Hepatocyte (in vitro differentiated cells): ENCODE results near the gene ALPK3. TPM values are rescaled to one million over a fixed set of nuclear protein-coding genes. Genes with fewer than 3 reads are reported as not detected.

ENCODE experiments used
- DNase-seq: peaks from one replicate; pipeline ENCODE4 v3.0.0-alpha.2; 2016; ENCODE audit warnings: low spot score
- H2AFZ ChIP-seq: fragments of 200-600 bp; sonication (generic); 2 replicates; pipeline ENCODE4 v1.6.0; 2016; ENCODE audit warnings: antibody characterized with exemption, mild to moderate bottlenecking
- H3K27ac ChIP-seq: fragments of 200-600 bp; sonication (generic); 2 replicates; pipeline ENCODE4 v1.5.1; 2016; ENCODE audit warnings: mild to moderate bottlenecking
- H3K27me3 ChIP-seq: fragments of 200-600 bp; sonication (generic); 2 replicates; pipeline ENCODE4 v1.6.1; 2016
- H3K36me3 ChIP-seq: fragments of 200-600 bp; sonication (generic); replicated peaks from 2 replicates; pipeline ENCODE4 v1.5.1; 2016; ENCODE audit warnings: low read depth; ENCODE audit not compliant: insufficient read depth
- H3K4me1 ChIP-seq: fragments of 200-600 bp; sonication (generic); 2 replicates; pipeline ENCODE4 v1.5.1; 2016; ENCODE audit warnings: mild to moderate bottlenecking, moderate library complexity; ENCODE audit not compliant: insufficient read depth
- H3K4me2 ChIP-seq: fragments of 200-600 bp; sonication (generic); 2 replicates; pipeline ENCODE4 v1.6.0; 2016
- H3K4me3 ChIP-seq: fragments of 200-600 bp; sonication (generic); 2 replicates; pipeline ENCODE4 v1.5.1; 2016; ENCODE audit warnings: mild to moderate bottlenecking
- H3K79me2 ChIP-seq: fragments of 200-600 bp; sonication (generic); 2 replicates; pipeline ENCODE4 v1.6.0; 2017; ENCODE audit warnings: mild to moderate bottlenecking
- H3K9me2 ChIP-seq: fragments of 200-600 bp; sonication (generic); replicated peaks from 2 replicates; pipeline ENCODE4 v1.6.0; 2017; ENCODE audit warnings: mild to moderate bottlenecking; ENCODE audit not compliant: insufficient read depth
- H3K9me3 ChIP-seq: fragments of 200-600 bp; sonication (generic); 2 replicates; pipeline ENCODE4 v1.5.1; 2016; ENCODE audit warnings: low read depth, mild to moderate bottlenecking
- H4K20me1 ChIP-seq: fragments of 200-600 bp; sonication (generic); 2 replicates; pipeline ENCODE4 v1.6.0; 2016; ENCODE audit warnings: mild to moderate bottlenecking; ENCODE audit not compliant: insufficient read depth, poor library complexity, severe bottlenecking
- EZH2 ChIP-seq: fragments of 200-600 bp; sonication (generic); IDR thresholded peaks from 2 replicates; pipeline ENCODE4 v1.6.1; 2016; ENCODE audit warnings: antibody characterized with exemption, mild to moderate bottlenecking, borderline replicate concordance
- EZH2phosphoT487 ChIP-seq: fragments of 200-600 bp; sonication (generic); IDR thresholded peaks from one replicate; pipeline ENCODE4 v1.6.1; 2018; ENCODE audit warnings: antibody characterized with exemption, mild to moderate bottlenecking, low read depth, moderate library complexity; ENCODE audit not compliant: unreplicated experiment, severe bottlenecking
- WGBS: methylation state at CpG from one replicate; pipeline ENCODE4 v1.1.6; 2016; ENCODE audit warnings: low lambda C conversion rate; ENCODE audit errors: missing lambda C conversion rate; 5-methylcytosine and 5-hydroxymethylcytosine counted together
- polyA plus RNA-seq: library from polyadenylated mRNA; unstranded; fragments of >200 nt; fragmentation: Nextera tagmentation; extraction: Ambion mirVana; gene quantifications from 2 replicates; pipeline ENCODE4 v1.2.1, GENCODE V29; 2016
- total RNA-seq: library from RNA; depleted of rRNA; stranded (reverse); fragments of >200 nt; gene quantifications from 2 replicates; pipeline ENCODE4 v1.2.3, GENCODE V29; 2014
- TF ChIP-seq, protein P1 (sequence below): fragments of 200-600 bp; sonication (generic); IDR thresholded peaks from 2 replicates; pipeline ENCODE4 v1.5.1; 2016; ENCODE audit warnings: antibody characterized with exemption, mild to moderate bottlenecking; ENCODE audit not compliant: poor library complexity

ALPK3 gene
- total and polyA plus RNA-seq, 2 experiments from 2014 or later = 7.1 to 25.3 TPM

GRCh38 chr15:84817466-84818081, 418 bp downstream of the ALPK3 start:
- 32% methylated on average over 9 of the region's 27 CpGs for WGBS
- no peaks in the 10 kb centered on the region for H4K20me1 ChIP-seq
- peak overlapping the region; percentile 67 for H3K4me2 ChIP-seq
- H3K27ac ChIP-seq = peak overlapping the region; percentile 99
- H3K4me1 ChIP-seq = peaks cover 29% of the 10 kb centered on the region
- H3K4me3 ChIP-seq = peak overlapping the region; percentile 20
- no peaks in the 10 kb centered on the region for H3K9me3 ChIP-seq
- no peaks in the 10 kb centered on the region for H3K9me2 ChIP-seq
- H2AFZ ChIP-seq = peak overlapping the region; percentile 59
- peak; percentile 67 for DNase-seq
- no peaks in the 10 kb centered on the region for H3K36me3 ChIP-seq
- H3K79me2 ChIP-seq = peaks cover 37% of the 10 kb centered on the region
- TF ChIP-seq, protein P1, sequence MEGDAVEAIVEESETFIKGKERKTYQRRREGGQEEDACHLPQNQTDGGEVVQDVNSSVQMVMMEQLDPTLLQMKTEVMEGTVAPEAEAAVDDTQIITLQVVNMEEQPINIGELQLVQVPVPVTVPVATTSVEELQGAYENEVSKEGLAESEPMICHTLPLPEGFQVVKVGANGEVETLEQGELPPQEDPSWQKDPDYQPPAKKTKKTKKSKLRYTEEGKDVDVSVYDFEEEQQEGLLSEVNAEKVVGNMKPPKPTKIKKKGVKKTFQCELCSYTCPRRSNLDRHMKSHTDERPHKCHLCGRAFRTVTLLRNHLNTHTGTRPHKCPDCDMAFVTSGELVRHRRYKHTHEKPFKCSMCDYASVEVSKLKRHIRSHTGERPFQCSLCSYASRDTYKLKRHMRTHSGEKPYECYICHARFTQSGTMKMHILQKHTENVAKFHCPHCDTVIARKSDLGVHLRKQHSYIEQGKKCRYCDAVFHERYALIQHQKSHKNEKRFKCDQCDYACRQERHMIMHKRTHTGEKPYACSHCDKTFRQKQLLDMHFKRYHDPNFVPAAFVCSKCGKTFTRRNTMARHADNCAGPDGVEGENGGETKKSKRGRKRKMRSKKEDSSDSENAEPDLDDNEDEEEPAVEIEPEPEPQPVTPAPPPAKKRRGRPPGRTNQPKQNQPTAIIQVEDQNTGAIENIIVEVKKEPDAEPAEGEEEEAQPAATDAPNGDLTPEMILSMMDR = no peak
- no peak for TF ChIP-seq EZH2
- no peak for TF ChIP-seq EZH2phosphoT487
- no peaks in the 10 kb centered on the region for H3K27me3 ChIP-seq

DNA sequence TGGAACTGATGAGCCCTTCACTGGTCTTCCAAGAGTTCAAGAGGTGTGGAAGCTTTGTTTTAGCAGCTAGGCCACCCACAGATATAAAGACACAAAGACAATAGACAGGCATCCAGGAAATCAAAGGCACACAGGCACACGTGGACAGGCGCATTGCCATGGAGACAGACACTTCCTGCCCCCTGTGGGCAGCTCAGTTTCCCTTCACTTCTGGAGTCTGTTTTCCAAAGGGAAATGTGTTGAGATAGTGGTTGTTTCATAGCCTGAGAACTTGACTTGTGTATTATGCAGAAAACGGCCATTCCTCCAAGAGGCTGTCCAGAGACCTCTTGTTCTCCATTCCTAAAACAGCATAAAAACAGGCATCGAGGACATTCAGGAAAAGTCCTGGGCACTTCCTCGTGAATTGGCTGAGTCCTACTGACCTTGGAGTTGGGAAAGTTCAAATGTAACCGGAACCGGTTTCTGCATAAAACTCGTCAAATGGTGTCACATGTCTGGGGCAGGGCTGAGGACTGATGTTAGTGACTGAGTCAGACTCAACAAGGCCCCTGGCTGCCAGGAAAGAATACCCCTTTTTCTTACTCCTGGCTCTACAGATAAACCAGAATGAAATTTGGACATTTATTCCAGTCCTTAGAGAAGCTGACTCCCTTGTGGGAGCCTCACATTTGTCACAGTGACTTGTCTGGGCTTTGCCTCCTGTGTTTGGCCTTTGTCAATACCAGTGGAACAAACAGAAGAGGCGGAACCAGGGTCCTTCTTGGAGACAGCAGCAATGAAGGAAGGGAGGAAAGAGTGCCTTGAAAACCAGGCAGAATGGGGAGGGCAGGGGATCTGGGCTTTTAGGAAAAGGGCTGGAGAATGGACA, 1.3 kb downstream of the ALPK3 start:
- Histone ChIP-seq H3K4me2 (peak overlapping the region; percentile 67), H3K27me3 (no peaks in the 10 kb centered on the region), H3K36me3 (no peaks in the 10 kb centered on the region), H3K9me3 (no peaks in the 10 kb centered on the region), H4K20me1 (no peaks in the 10 kb centered on the region), H3K9me2 (no peaks in the 10 kb centered on the region), H3K27ac (peak overlapping the region; percentile 99), H2AFZ (peak overlapping the region; percentile 2), H3K4me3 (peak overlapping the region; percentile 20), H3K79me2 (peaks cover 45% of the 10 kb centered on the region), H3K4me1 (peaks cover 30% of the 10 kb centered on the region)
- WGBS = 29% methylated on average over 9 of the region's 9 CpGs
- TF ChIP-seq EZH2 = no peak
- TF ChIP-seq, protein P1 = no peak
- no peak for TF ChIP-seq EZH2phosphoT487
- peak; percentile 80 for DNase-seq

DNA sequence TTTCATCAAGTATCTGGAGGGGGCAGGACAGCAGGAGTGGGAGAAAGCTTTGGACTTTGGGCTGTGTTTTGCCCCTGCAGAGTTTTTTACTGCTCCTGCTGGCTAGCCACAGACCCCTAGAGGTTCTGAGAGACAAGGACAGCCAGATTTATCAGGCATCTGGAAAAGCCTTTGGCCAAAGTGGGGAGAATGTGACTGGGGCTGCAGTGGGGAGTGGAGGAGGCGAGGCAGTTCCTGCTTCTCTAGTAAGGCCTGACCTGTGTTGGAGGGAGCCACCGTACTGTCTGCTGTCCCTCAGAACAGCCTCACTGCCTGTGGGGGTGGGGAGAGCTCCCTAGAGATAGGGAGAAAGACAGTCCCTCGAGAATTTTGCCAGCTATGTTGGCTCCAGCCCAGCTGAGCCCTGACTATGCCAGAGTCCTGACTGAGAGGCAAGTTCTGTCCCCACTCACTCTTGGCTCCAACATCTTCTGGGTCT, 2.2 kb downstream of the ALPK3 start:
- H3K4me2 ChIP-seq = peak overlapping the region; percentile 67
- H3K4me3 ChIP-seq = no peak overlapping the region
- no peaks in the 10 kb centered on the region for H3K36me3 ChIP-seq
- DNase-seq = peak; percentile 44
- peak overlapping the region; percentile 99 for H3K27ac ChIP-seq
- H2AFZ ChIP-seq = no peak overlapping the region
- H3K79me2 ChIP-seq = peaks cover 48% of the 10 kb centered on the region
- WGBS = 37% methylated on average over 3 of the region's 3 CpGs
- no peaks in the 10 kb centered on the region for H4K20me1 ChIP-seq
- no peaks in the 10 kb centered on the region for H3K27me3 ChIP-seq
- H3K9me3 ChIP-seq = no peaks in the 10 kb centered on the region
- TF ChIP-seq EZH2 = no peak
- TF ChIP-seq, protein P1 = no peak
- TF ChIP-seq EZH2phosphoT487 = no peak
- peaks cover 34% of the 10 kb centered on the region for H3K4me1 ChIP-seq
- H3K9me2 ChIP-seq = no peaks in the 10 kb centered on the region
